ENCODE data around the gene RECK. TPM values are rescaled to one million over a fixed set of nuclear protein-coding genes. Genes with fewer than 3 reads are reported as not detected.

Gene RECK
- total and polyA plus RNA-seq, 2 experiments from 2014 or later, result 8.5 to 11.1 TPM

- H3K27ac ChIP-seq, result no peak overlapping the region
- no peaks in the 10 kb centered on the region for H3K9me3 ChIP-seq (ENCODE audit: low read depth)
- TF ChIP-seq, protein P1, sequence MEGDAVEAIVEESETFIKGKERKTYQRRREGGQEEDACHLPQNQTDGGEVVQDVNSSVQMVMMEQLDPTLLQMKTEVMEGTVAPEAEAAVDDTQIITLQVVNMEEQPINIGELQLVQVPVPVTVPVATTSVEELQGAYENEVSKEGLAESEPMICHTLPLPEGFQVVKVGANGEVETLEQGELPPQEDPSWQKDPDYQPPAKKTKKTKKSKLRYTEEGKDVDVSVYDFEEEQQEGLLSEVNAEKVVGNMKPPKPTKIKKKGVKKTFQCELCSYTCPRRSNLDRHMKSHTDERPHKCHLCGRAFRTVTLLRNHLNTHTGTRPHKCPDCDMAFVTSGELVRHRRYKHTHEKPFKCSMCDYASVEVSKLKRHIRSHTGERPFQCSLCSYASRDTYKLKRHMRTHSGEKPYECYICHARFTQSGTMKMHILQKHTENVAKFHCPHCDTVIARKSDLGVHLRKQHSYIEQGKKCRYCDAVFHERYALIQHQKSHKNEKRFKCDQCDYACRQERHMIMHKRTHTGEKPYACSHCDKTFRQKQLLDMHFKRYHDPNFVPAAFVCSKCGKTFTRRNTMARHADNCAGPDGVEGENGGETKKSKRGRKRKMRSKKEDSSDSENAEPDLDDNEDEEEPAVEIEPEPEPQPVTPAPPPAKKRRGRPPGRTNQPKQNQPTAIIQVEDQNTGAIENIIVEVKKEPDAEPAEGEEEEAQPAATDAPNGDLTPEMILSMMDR (IDR thresholded peaks at IDR 0.05; ENCODE audit: low read depth, low read length), result no peak
- H3K36me3 ChIP-seq, result no peaks in the 10 kb centered on the region
- DNase-seq (ENCODE audit: low read depth in 1 of 2, low spot score in 1 of 2), result peak in 1 of 2 donors; percentile 30
- H3K4me3 ChIP-seq, result no peak overlapping the region
- H3K27me3 ChIP-seq, result no peaks in the 10 kb centered on the region
- H3K4me1 ChIP-seq (ENCODE audit: low read depth), result peaks cover 7% of the 10 kb centered on the region
Observed at GRCh38 chr9:36150574-36151315, 114.0 kb downstream of the RECK start.

DNA sequence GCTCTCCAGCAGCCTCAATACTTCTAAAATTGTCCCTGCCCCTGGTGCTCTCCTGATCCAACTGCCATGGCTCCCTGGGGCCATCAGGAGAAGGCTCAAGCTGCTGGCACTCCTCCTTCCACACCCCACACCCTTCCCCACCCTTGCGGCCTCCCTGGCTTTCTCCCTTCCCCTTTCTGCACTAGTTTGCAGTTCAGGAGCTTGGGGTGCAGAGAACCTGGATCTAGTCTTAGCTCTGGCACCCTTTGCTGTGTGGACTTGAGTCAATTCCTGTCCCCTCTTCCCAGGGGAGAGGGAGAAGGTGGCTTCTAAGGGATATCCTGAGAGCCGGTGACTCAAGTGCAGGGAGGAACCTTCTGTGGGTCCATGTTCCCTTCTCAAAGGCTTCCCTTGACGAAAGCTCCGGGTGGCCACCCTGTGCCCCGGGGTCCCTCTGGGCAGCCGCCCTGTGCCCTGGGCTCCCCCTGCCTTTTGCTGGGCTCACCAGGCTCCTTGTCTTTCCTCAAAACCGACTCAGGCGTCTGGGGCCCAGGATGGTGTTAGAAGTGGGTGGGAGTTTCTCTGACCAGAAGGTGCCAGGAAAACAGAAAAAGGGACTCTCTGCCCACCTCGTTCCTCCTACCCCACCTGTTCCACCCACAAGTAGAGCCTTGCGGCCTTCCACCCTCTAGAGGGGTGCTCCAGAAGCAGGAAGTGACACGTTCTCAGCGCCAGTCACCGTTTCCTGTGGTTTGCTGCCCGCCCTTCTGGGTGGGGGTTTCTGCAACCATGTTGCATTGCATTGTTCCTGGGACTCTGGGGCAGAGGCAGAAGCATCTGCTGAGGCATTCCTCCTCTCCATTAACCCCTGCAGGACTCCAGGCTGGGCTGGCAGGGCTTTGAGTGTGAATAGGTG, 114.8 kb downstream of the RECK start:
- peaks cover 7% of the 10 kb centered on the region for H3K4me1 ChIP-seq (ENCODE audit: low read depth)

GRCh38 chr9:36152741-36153438, 116.2 kb downstream of the RECK start:
- DNase-seq (ENCODE audit: low read depth in 1 of 2, low spot score in 1 of 2), result no peak
- TF ChIP-seq, protein P1 (IDR thresholded peaks at IDR 0.05; ENCODE audit: low read depth, low read length), result no peak
- no peak overlapping the region for H3K4me3 ChIP-seq
- no peak overlapping the region for H3K27ac ChIP-seq
- no peaks in the 10 kb centered on the region for H3K9me3 ChIP-seq (ENCODE audit: low read depth)
- H3K4me1 ChIP-seq (ENCODE audit: low read depth), result peaks cover 7% of the 10 kb centered on the region
- H3K36me3 ChIP-seq, result no peaks in the 10 kb centered on the region
- H3K27me3 ChIP-seq, result no peaks in the 10 kb centered on the region

More for the DNA sequence above, 114.8 kb downstream of the RECK start:
- no peaks in the 10 kb centered on the region for H3K36me3 ChIP-seq
- peak in 1 of 2 donors; percentile 81 for DNase-seq (ENCODE audit: low read depth in 1 of 2, low spot score in 1 of 2)
- no peak overlapping the region for H3K4me3 ChIP-seq
- H3K27ac ChIP-seq, result no peak overlapping the region
- no peaks in the 10 kb centered on the region for H3K27me3 ChIP-seq
- H3K9me3 ChIP-seq (ENCODE audit: low read depth), result no peaks in the 10 kb centered on the region
- TF ChIP-seq, protein P1 (IDR thresholded peaks at IDR 0.05; ENCODE audit: low read depth, low read length), result no peak

DNA sequence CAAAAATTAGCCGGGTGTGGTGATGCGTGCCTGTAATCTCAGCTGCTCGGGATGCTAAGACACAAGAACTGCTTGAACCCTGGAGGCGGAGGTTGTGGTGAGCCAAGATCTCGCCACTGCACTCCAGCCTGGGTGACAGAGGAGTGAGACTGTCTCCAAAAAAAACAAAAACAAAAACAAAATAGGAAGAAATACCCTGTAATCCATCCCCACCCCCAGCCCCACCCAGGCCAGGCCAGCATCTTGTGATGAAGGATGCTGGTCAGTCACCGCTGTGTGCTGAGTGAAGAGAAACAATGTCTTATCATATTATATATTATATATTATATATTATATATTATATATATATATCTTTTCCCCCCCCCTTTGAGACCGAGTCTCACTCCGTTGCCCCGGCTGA, 117.0 kb downstream of the RECK start:
- TF ChIP-seq, protein P1 (IDR thresholded peaks at IDR 0.05; ENCODE audit: low read depth, low read length), result no peak
- Histone ChIP-seq H3K4me1 (ENCODE audit: low read depth) (peaks cover 7% of the 10 kb centered on the region), H3K27me3 (no peaks in the 10 kb centered on the region)

GRCh38 chr9:36154331-36154952, 117.7 kb downstream of the RECK start:
- Histone ChIP-seq H3K4me1 (ENCODE audit: low read depth) (peaks cover 7% of the 10 kb centered on the region), H3K27ac (peak overlapping the region; percentile 71), H3K9me3 (ENCODE audit: low read depth) (no peaks in the 10 kb centered on the region), H3K36me3 (no peaks in the 10 kb centered on the region), H3K27me3 (no peaks in the 10 kb centered on the region), H3K4me3 (no peak overlapping the region)
- TF ChIP-seq, protein P1 (IDR thresholded peaks at IDR 0.05; ENCODE audit: low read depth, low read length), result no peak
- peak; percentile 16 to 89 for DNase-seq (ENCODE audit: low read depth in 1 of 2, low spot score in 1 of 2)

More for the DNA sequence above, 117.0 kb downstream of the RECK start:
- Histone ChIP-seq H3K4me3 (no peak overlapping the region), H3K9me3 (ENCODE audit: low read depth) (no peaks in the 10 kb centered on the region), H3K27ac (no peak overlapping the region), H3K36me3 (no peaks in the 10 kb centered on the region)
- DNase-seq (ENCODE audit: low read depth in 1 of 2, low spot score in 1 of 2), result no peak

Measured in cardiac muscle cell (in vitro differentiated cells and primary cell).